ENCODE results near the gene TYMP.

The TYMP gene

DNA sequence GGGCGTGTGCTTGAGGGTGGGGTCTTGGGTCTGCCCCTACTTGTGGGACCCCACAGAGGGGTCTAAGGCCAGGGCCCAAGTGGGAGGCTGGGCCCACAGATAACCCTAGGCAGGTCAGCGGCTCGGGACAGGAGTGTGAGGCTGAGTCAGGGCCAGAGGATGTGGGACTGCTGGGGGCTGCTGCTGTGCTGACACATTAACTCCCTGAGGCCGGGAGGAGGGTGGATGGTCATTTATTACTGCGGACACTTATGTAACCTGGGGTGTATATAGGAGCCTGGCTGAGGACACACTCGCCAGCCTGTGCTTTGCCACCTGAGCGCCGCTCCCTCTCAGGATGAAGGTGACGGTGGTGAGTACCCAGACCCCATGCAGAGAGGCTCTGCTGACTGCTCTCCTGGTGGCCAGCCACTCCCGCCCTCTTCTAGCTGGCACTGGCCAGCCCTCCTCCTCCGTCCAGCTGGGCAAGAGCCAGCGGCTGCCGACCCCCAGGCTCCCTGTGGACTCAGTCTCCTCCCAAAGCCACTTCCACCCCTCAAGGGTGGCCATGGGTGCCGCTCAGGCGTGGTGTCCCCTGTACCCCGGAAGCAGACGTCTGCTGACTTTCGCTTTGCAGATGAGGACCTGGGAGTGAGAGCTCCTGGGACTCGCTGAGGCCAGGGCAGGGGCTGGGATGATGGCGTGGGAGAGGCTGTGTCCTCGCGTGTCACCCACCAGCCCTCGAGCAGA lies 43.1 kb downstream of the TYMP start, which contains the start of gene MIOX (continued):
- TF ChIP-seq ARNTL (CRISPR knock-in tag; IDR thresholded peaks at IDR 0.05; ENCODE audit: borderline replicate concordance, low read depth): no peak
- TF ChIP-seq ZNF565 (CRISPR knock-in tag; conservative IDR thresholded peaks at IDR 0.05; ENCODE audit: low read depth): no peak

DNA sequence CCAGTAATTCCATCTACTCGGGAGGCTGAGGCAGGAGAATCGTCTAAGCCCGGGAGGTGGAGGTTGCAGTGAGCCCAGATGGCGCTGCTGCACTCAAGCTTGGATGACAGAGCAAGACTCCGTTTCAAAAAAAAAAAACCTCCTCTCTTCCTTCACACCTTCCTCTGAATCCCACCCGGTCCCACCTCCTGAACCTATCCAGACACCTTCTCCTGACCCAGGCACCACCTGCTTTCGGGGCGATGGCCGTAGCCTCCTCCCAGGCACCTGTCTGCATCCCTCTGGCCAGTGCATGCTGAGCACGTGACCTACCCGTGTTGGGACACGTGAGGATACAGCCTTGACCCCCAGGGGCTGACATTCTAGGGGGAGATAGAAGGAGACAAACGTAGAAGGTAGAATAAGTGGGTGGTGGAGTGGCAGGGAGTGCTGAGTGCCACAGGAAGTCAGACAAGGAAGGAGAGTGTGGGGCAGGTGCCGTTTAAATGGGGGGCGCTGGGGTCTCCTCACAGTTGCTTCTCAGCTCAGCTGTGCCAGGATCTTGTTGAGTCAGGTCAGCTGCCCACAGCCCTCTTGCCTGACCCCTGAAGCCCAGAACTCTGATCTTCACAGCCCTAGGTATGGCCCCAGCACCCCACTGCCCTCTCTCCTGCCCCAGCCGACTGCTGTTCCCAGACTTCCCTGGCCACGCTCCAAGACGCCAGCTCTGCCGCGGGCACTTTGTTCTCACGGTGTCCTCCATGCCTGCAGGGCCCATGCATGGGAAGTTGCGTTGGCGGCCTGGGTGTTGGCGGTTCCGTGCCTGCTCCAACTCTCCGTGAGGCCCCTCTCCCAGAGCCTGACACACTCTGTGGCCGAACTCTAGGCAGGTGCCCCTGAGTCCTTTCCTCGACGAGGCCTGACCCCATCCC lies 44.3 kb downstream of the TYMP start:
- TF ChIP-seq ESRRG (CRISPR knock-in tag; IDR thresholded peaks at IDR 0.05): no peak
- no peak for TF ChIP-seq RARB (CRISPR knock-in tag; IDR thresholded peaks at IDR 0.05)
- TF ChIP-seq ISL1 (CRISPR knock-in tag; IDR thresholded peaks at IDR 0.05): no peak
- no peak for TF ChIP-seq CSDC2 (CRISPR knock-in tag; IDR thresholded peaks at IDR 0.05)
- no peak for TF ChIP-seq PPARA (CRISPR knock-in tag; IDR thresholded peaks at IDR 0.05; ENCODE audit: borderline replicate concordance)
- no peak for TF ChIP-seq ZNF70 (CRISPR knock-in tag; IDR thresholded peaks at IDR 0.05)
- TF ChIP-seq TCF4 (CRISPR knock-in tag; IDR thresholded peaks at IDR 0.05; ENCODE audit: borderline replicate concordance): no peak
- TF ChIP-seq, protein P1, sequence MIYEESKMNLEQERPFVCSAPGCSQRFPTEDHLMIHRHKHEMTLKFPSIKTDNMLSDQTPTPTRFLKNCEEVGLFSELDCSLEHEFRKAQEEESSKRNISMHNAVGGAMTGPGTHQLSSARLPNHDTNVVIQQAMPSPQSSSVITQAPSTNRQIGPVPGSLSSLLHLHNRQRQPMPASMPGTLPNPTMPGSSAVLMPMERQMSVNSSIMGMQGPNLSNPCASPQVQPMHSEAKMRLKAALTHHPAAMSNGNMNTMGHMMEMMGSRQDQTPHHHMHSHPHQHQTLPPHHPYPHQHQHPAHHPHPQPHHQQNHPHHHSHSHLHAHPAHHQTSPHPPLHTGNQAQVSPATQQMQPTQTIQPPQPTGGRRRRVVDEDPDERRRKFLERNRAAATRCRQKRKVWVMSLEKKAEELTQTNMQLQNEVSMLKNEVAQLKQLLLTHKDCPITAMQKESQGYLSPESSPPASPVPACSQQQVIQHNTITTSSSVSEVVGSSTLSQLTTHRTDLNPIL (CRISPR knock-in tag; IDR thresholded peaks at IDR 0.05; ENCODE audit: low read depth): no peak
- no peak for TF ChIP-seq BACH2 (CRISPR knock-in tag; IDR thresholded peaks at IDR 0.05; ENCODE audit: borderline replicate concordance)
- TF ChIP-seq, protein P2, sequence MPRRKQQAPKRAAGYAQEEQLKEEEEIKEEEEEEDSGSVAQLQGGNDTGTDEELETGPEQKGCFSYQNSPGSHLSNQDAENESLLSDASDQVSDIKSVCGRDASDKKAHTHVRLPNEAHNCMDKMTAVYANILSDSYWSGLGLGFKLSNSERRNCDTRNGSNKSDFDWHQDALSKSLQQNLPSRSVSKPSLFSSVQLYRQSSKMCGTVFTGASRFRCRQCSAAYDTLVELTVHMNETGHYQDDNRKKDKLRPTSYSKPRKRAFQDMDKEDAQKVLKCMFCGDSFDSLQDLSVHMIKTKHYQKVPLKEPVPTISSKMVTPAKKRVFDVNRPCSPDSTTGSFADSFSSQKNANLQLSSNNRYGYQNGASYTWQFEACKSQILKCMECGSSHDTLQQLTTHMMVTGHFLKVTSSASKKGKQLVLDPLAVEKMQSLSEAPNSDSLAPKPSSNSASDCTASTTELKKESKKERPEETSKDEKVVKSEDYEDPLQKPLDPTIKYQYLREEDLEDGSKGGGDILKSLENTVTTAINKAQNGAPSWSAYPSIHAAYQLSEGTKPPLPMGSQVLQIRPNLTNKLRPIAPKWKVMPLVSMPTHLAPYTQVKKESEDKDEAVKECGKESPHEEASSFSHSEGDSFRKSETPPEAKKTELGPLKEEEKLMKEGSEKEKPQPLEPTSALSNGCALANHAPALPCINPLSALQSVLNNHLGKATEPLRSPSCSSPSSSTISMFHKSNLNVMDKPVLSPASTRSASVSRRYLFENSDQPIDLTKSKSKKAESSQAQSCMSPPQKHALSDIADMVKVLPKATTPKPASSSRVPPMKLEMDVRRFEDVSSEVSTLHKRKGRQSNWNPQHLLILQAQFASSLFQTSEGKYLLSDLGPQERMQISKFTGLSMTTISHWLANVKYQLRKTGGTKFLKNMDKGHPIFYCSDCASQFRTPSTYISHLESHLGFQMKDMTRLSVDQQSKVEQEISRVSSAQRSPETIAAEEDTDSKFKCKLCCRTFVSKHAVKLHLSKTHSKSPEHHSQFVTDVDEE (CRISPR knock-in tag; IDR thresholded peaks at IDR 0.05): no peak
- ATAC-seq: no peak

DNA sequence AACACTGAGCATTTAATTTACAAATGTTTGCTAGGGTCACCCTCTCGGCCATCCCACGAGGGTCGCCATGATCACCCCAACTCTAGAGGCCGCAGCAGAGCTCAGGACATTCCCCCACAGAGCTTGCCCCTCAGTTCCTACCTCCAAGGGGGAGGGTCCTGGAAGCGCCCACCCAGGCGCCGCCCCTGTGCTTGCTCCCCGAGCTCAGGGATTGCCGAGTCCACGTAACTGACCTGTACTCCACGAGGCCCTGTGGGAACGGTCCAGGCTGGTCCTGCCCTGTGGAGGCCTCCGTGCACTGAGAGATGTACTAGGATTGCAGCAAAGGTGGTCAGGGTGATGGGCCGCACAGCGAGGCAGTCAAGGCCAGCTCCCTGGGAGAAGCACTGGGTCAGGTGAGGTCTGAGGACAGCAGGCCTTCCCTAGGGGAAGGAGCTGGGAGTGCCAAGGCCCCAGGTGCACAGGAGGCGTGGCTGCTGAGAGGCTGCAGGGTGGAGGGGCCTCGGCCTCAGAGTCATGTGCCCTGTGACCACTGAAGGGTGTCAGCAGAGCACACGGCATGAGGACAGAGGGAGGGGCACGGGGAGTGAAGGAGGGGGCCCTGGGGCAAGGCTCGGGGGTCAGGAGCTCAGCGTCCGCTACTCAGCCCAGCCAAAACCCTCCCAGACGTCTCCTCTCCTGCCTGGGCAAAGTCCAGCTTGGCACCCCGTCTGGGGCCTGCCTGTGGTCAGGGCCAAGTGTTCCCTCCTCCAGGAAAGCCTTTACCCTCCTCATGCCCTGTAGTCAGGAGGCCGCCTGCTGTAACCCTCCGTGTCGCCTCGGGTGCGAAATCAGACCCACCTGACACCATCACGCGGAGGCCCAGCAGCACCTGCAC lies 45.6 kb downstream of the TYMP start:
- no peak for ATAC-seq
- TF ChIP-seq, protein P3, sequence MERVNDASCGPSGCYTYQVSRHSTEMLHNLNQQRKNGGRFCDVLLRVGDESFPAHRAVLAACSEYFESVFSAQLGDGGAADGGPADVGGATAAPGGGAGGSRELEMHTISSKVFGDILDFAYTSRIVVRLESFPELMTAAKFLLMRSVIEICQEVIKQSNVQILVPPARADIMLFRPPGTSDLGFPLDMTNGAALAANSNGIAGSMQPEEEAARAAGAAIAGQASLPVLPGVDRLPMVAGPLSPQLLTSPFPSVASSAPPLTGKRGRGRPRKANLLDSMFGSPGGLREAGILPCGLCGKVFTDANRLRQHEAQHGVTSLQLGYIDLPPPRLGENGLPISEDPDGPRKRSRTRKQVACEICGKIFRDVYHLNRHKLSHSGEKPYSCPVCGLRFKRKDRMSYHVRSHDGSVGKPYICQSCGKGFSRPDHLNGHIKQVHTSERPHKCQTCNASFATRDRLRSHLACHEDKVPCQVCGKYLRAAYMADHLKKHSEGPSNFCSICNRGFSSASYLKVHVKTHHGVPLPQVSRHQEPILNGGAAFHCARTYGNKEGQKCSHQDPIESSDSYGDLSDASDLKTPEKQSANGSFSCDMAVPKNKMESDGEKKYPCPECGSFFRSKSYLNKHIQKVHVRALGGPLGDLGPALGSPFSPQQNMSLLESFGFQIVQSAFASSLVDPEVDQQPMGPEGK (CRISPR knock-in tag; IDR thresholded peaks at IDR 0.05; ENCODE audit: borderline replicate concordance): no peak
- TF ChIP-seq ZNF70 (CRISPR knock-in tag; IDR thresholded peaks at IDR 0.05): no peak
- TF ChIP-seq ISL1 (CRISPR knock-in tag; IDR thresholded peaks at IDR 0.05): no peak
- TF ChIP-seq ZC3H10 (CRISPR knock-in tag; IDR thresholded peaks at IDR 0.05): no peak
- TF ChIP-seq TOX (CRISPR knock-in tag; IDR thresholded peaks at IDR 0.05; ENCODE audit: borderline replicate concordance): no peak
- TF ChIP-seq TCF4 (CRISPR knock-in tag; IDR thresholded peaks at IDR 0.05; ENCODE audit: borderline replicate concordance): no peak
- TF ChIP-seq, protein P1 (CRISPR knock-in tag; IDR thresholded peaks at IDR 0.05; ENCODE audit: low read depth): no peak
- TF ChIP-seq, protein P2 (CRISPR knock-in tag; IDR thresholded peaks at IDR 0.05): no peak
- no peak for TF ChIP-seq SNAI2 (CRISPR knock-in tag; IDR thresholded peaks at IDR 0.05)
